ENCODE results near the gene EMILIN3.

The EMILIN3 gene

DNA sequence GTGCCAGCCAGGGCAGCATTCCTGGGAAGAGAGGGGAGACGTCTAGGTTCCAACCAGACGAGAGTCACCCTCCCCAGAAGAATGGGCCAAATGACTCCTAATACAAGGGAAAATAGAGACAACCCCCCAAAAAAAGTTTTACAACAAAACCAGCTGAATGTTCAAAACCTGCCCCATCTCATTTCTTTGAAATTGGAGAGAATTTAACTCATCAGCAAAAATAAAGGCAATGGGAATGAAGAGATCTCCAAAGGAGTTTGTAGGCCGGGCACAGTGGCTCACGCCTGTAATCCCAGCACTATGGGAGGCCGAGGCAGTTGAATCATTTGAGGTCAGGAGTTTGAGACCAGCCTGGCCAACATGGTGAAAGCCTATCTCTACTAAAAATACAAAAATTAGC lies 9.7 kb upstream of the EMILIN3 start:
- no peak for DNase-seq (ENCODE audit: low read depth in 1 of 2, low spot score in 1 of 2)
- peaks cover 26% of the 10 kb centered on the region for H3K27me3 ChIP-seq (ENCODE audit: insufficient read depth, poor library complexity, severe bottlenecking)
- no peak for TF ChIP-seq GABPA (IDR thresholded peaks at IDR 0.05; ENCODE audit: low read depth)
- TF ChIP-seq SPI1 (IDR thresholded peaks at IDR 0.05; ENCODE audit: borderline replicate concordance, low read depth), result no peak
- TF ChIP-seq REST (IDR thresholded peaks at IDR 0.05; ENCODE audit: insufficient replicate concordance, low read depth), result no peak
- no peak for TF ChIP-seq POLR2AphosphoS5 (IDR thresholded peaks at IDR 0.05; ENCODE audit: low read depth)
- no peak for TF ChIP-seq CTCF (IDR thresholded peaks at IDR 0.05; ENCODE audit: insufficient read depth, low read length)
- no peak overlapping the region for H3K4me3 ChIP-seq (replicated peaks; ENCODE audit: insufficient read depth, low read length)
- no peak overlapping the region for H3K27ac ChIP-seq (replicated peaks)

- H3K27ac ChIP-seq (replicated peaks), result no peak overlapping the region
- peaks cover 26% of the 10 kb centered on the region for H3K27me3 ChIP-seq (ENCODE audit: insufficient read depth, poor library complexity, severe bottlenecking)
- H3K4me3 ChIP-seq (replicated peaks; ENCODE audit: insufficient read depth, low read length), result no peak overlapping the region
- no peak for DNase-seq (ENCODE audit: low read depth in 1 of 2, low spot score in 1 of 2)
- TF ChIP-seq POLR2AphosphoS5 (IDR thresholded peaks at IDR 0.05; ENCODE audit: low read depth), result no peak
- no peak for TF ChIP-seq CTCF (IDR thresholded peaks at IDR 0.05; ENCODE audit: insufficient read depth, low read length)
- no peak for TF ChIP-seq REST (IDR thresholded peaks at IDR 0.05; ENCODE audit: insufficient replicate concordance, low read depth)
- TF ChIP-seq SPI1 (IDR thresholded peaks at IDR 0.05; ENCODE audit: borderline replicate concordance, low read depth), result no peak
- no peak for TF ChIP-seq GABPA (IDR thresholded peaks at IDR 0.05; ENCODE audit: low read depth)
Observed at GRCh38 chr20:41375846-41376245, 9.2 kb upstream of the EMILIN3 start.

- Histone ChIP-seq H3K27ac (replicated peaks) (no peak overlapping the region), H3K27me3 (ENCODE audit: insufficient read depth, poor library complexity, severe bottlenecking) (peaks cover 26% of the 10 kb centered on the region), H3K4me3 (replicated peaks; ENCODE audit: insufficient read depth, low read length) (no peak overlapping the region)
- no peak for DNase-seq (ENCODE audit: low read depth in 1 of 2, low spot score in 1 of 2)
- TF ChIP-seq POLR2AphosphoS5 (IDR thresholded peaks at IDR 0.05; ENCODE audit: low read depth) (no peak), REST (IDR thresholded peaks at IDR 0.05; ENCODE audit: insufficient replicate concordance, low read depth) (no peak), GABPA (IDR thresholded peaks at IDR 0.05; ENCODE audit: low read depth) (no peak), CTCF (IDR thresholded peaks at IDR 0.05; ENCODE audit: insufficient read depth, low read length) (no peak), SPI1 (IDR thresholded peaks at IDR 0.05; ENCODE audit: borderline replicate concordance, low read depth) (no peak)
Observed at GRCh38 chr20:41373931-41374920, 7.6 kb upstream of the EMILIN3 start.
